Measurements from ENCODE around the gene ALG6.

- no peak for TF ChIP-seq ZNF274 (IDR thresholded peaks at IDR 0.05; ENCODE audit: low read depth, low read length)
- TF ChIP-seq SUZ12 (IDR thresholded peaks at IDR 0.05; ENCODE audit: extremely low read depth, insufficient read depth, insufficient read length), result no peak
- no peak for TF ChIP-seq YY1 (IDR thresholded peaks at IDR 0.05; ENCODE audit: insufficient read depth, insufficient read length)
These were observed at the start of gene ALG6 for GRCh38 chr1:63367215-63368103.

Measured in NT2/D1 (cell line).